CD4-positive, alpha-beta T cell treated with Interleukin-2 at 100 ng/mL for 4 hours (primary cell): Measurements from ENCODE around the gene SLC6A18.
"Not testable (repeated sequence)": the region's sequence is repeated elsewhere in the genome, so short reads cannot be mapped to it uniquely, and the experiment has no call there.

ENCODE experiments used
- DNase-seq: peaks from one replicate; pipeline ENCODE4 v3.0.0-alpha.2; 2020; ENCODE audit warnings: low spot score

The SLC6A18 gene

GRCh38 chr5:1215320-1216096, 9.7 kb upstream of the SLC6A18 start:
- DNase-seq, result no peak

- DNase-seq, result no peak
Measured at GRCh38 chr5:1216211-1216917, 8.8 kb upstream of the SLC6A18 start.

- no peak for DNase-seq
Measured at GRCh38 chr5:1216918-1217295, 8.3 kb upstream of the SLC6A18 start.

- no peak for DNase-seq
Measured at GRCh38 chr5:1217596-1218206, 7.5 kb upstream of the SLC6A18 start.

- DNase-seq, result no peak
Measured at GRCh38 chr5:1218351-1219080, 6.7 kb upstream of the SLC6A18 start.

GRCh38 chr5:1219098-1219767, 5.9 kb upstream of the SLC6A18 start:
- DNase-seq, result no peak

- DNase-seq, result no peak
Measured at GRCh38 chr5:1219768-1220100, 5.4 kb upstream of the SLC6A18 start.

- DNase-seq, result no peak
Measured at GRCh38 chr5:1220351-1220750, 4.8 kb upstream of the SLC6A18 start.

- DNase-seq, result no peak
Measured at GRCh38 chr5:1220831-1221230, 4.3 kb upstream of the SLC6A18 start.

GRCh38 chr5:1221721-1222120, 3.5 kb upstream of the SLC6A18 start:
- no peak for DNase-seq

- no peak for DNase-seq
Measured at GRCh38 chr5:1222147-1222546, 3.0 kb upstream of the SLC6A18 start.

GRCh38 chr5:1222621-1223277, 2.4 kb upstream of the SLC6A18 start:
- DNase-seq, result no peak

- DNase-seq, result no peak
Measured at GRCh38 chr5:1223278-1223670, 1.9 kb upstream of the SLC6A18 start.

- no peak for DNase-seq
Measured at GRCh38 chr5:1224631-1225030, 550 bp upstream of the SLC6A18 start.

GRCh38 chr5:1226231-1226630, 1.1 kb downstream of the SLC6A18 start:
- DNase-seq, result no peak

- DNase-seq, result no peak
Measured at GRCh38 chr5:1226839-1227581, 1.8 kb downstream of the SLC6A18 start.

GRCh38 chr5:1227667-1228066, 2.5 kb downstream of the SLC6A18 start:
- DNase-seq, result no peak

GRCh38 chr5:1228120-1228519, 2.9 kb downstream of the SLC6A18 start:
- no peak for DNase-seq

GRCh38 chr5:1229023-1229422, 3.8 kb downstream of the SLC6A18 start:
- DNase-seq, result not testable (repeated sequence)

- no peak for DNase-seq
Measured at GRCh38 chr5:1229822-1230221, 4.6 kb downstream of the SLC6A18 start.

GRCh38 chr5:1230551-1230950, 5.4 kb downstream of the SLC6A18 start:
- no peak for DNase-seq
